Left lobe of liver (tissue), 2 donors: ENCODE measurements around the gene MAX. TPM values are rescaled to one million over a fixed set of nuclear protein-coding genes. Genes with fewer than 3 reads are reported as not detected.

Experiments used
- ATAC-seq: fragments of 200-7000 bp; cut with Tn5 transposase; one replicate; pipeline ENCODE4 v1.9.1; 2020; ENCODE audit warnings: mild to moderate bottlenecking, moderate library complexity
- DNase-seq: peaks from one replicate; pipeline ENCODE4 v3.0.0-alpha.2; 2020; ENCODE audit warnings: low spot score
- total RNA-seq: library from RNA; stranded (reverse); gene quantifications from one replicate; pipeline ENCODE4 v1.2.1, GENCODE V29; 2021
- donor health status: DM: no; HTN: no; CAD: no; lungs with moderate emphysema.
- donor health status: DM: no; HTN: yes; CAD: no.

Gene MAX
- total RNA-seq, 1 donor from 2014 or later, result 32.3 TPM

GRCh38 chr14:65074449-65075150 lies 27.7 kb downstream of the MAX start:
- ATAC-seq (peak; percentile 30), DNase-seq (no peak)

GRCh38 chr14:65073605-65074201 lies 28.6 kb downstream of the MAX start:
- ATAC-seq (peak; percentile 20), DNase-seq (no peak)

- no peak for DNase-seq
These were observed 29.4 kb downstream of the MAX start for GRCh38 chr14:65072937-65073336.

GRCh38 chr14:65072256-65072655 lies 30.1 kb downstream of the MAX start:
- DNase-seq (no peak), ATAC-seq (no peak)

More at GRCh38 chr14:65072937-65073336, 29.4 kb downstream of the MAX start:
- no peak for ATAC-seq

GRCh38 chr14:65071544-65071943 lies 30.8 kb downstream of the MAX start:
- ATAC-seq, result no peak
- DNase-seq, result no peak

GRCh38 chr14:65070471-65070976 lies 31.8 kb downstream of the MAX start:
- DNase-seq (no peak), ATAC-seq (peak; percentile 24)

- ATAC-seq (no peak), DNase-seq (no peak)
These were observed 32.4 kb downstream of the MAX start for GRCh38 chr14:65069874-65070413.

- no peak for ATAC-seq
- no peak for DNase-seq
These were observed 36.6 kb downstream of the MAX start for GRCh38 chr14:65065719-65066118.

GRCh38 chr14:65062096-65063075 lies 39.9 kb downstream of the MAX start:
- DNase-seq (no peak), ATAC-seq (no peak)

GRCh38 chr14:65057695-65058094 lies 44.6 kb downstream of the MAX start:
- DNase-seq, result no peak
- ATAC-seq, result no peak

- ATAC-seq, result peak; percentile 36
- DNase-seq, result peak; percentile 45
These were observed 47.7 kb downstream of the MAX start for GRCh38 chr14:65054471-65055085.

- ATAC-seq (no peak), DNase-seq (no peak)
These were observed 48.9 kb downstream of the MAX start for GRCh38 chr14:65053466-65053865.

GRCh38 chr14:65052832-65053231 lies 49.5 kb downstream of the MAX start:
- DNase-seq (no peak), ATAC-seq (peak; percentile 68)

GRCh38 chr14:65045709-65046108 lies 56.6 kb downstream of the MAX start:
- ATAC-seq, result peak; percentile 23
- peak; percentile 37 for DNase-seq

GRCh38 chr14:65045006-65045405 lies 57.3 kb downstream of the MAX start:
- no peak for ATAC-seq
- DNase-seq, result no peak

- DNase-seq (peak; percentile 48), ATAC-seq (peak; percentile 61)
These were observed 57.7 kb downstream of the MAX start for GRCh38 chr14:65044596-65044959.

GRCh38 chr14:65043893-65044595 lies 58.3 kb downstream of the MAX start:
- ATAC-seq, result no peak
- DNase-seq, result peak; percentile 42

- ATAC-seq, result no peak
- DNase-seq, result peak; percentile 33
These were observed 59.5 kb downstream of the MAX start for GRCh38 chr14:65042731-65043372.

- ATAC-seq (no peak), DNase-seq (peak; percentile 33)
These were observed 60.0 kb downstream of the MAX start for GRCh38 chr14:65042296-65042695.
